Heart right ventricle (tissue), 16 donors: ENCODE data around the gene DZIP3. TPM values are rescaled to one million over a fixed set of nuclear protein-coding genes. Genes with fewer than 3 reads are reported as not detected.
A peak's percentile ranks its signal among the peaks of the same experiment; 100 is the strongest.

Source experiments
- ATAC-seq, 8 donors: fragments of 200-7000 bp; cut with Tn5 transposase; one replicate each; pipeline ENCODE4 v1.9.1; 2020; ENCODE audit warnings: mild to moderate bottlenecking in 8 of 8, moderate library complexity in 8 of 8, moderate number of reproducible peaks in 1 of 8
- DNase-seq, 2 donors: peaks; one replicate each; pipeline ENCODE4 v3.0.0-alpha.2; 2020
- H3K27ac ChIP-seq, 10 donors: fragments of 200-600 bp; sonication (generic) in 2 of 10; one replicate each; pipeline versions ENCODE4 v1.5.0 to v1.8.0; 2020 to 2022; ENCODE audit warnings: mild to moderate bottlenecking in 3 of 10
- H3K27me3 ChIP-seq, 7 donors: fragments of 200-600 bp; one replicate each; pipeline ENCODE4 v1.8.0; 2021 to 2022; ENCODE audit warnings: mild to moderate bottlenecking in 2 of 7
- H3K36me3 ChIP-seq, 9 donors: fragments of 200-600 bp; sonication (generic) in 1 of 9; one replicate each; pipeline versions ENCODE4 v1.5.0 to v1.8.0; 2020 to 2022; ENCODE audit warnings: mild to moderate bottlenecking in 2 of 9
- H3K4me1 ChIP-seq, 9 donors: fragments of 200-600 bp; sonication (generic) in 1 of 9; one replicate each; pipeline versions ENCODE4 v1.5.0 to v1.8.0; 2020 to 2022; ENCODE audit warnings: mild to moderate bottlenecking in 4 of 9
- H3K4me3 ChIP-seq, 10 donors: fragments of 200-600 bp; sonication (generic) in 2 of 10; one replicate each; pipeline versions ENCODE4 v1.5.0 to v1.8.0; 2020 to 2022; ENCODE audit warnings: mild to moderate bottlenecking in 7 of 10, moderate library complexity in 2 of 10
- H3K9me3 ChIP-seq, 11 donors: fragments of 200-600 bp in 10 of 11; sonication (generic) in 2 of 11; one replicate each; pipeline versions ENCODE4 v1.5.0 to v1.8.0; 2013 to 2022; ENCODE audit warnings: mild to moderate bottlenecking in 2 of 11, control low read depth in 1 of 11, moderate library complexity in 1 of 11
- CTCF ChIP-seq, 9 donors: fragments of 200-600 bp; sonication (generic) in 2 of 9; IDR thresholded peaks; one replicate each; pipeline versions ENCODE4 v1.5.0 to v1.8.0; 2021 to 2022; ENCODE audit warnings: antibody characterized with exemption in 9 of 9, mild to moderate bottlenecking in 5 of 9, moderate library complexity in 1 of 9
- WGBS, 2 donors: extraction: QIAGEN DNeasy Blood & Tissue Kit; methylation state at CpG; one replicate each; pipeline ENCODE4 v1.1.7; 2013; ENCODE audit warnings: inconsistent platforms in 1 of 2; 5-methylcytosine and 5-hydroxymethylcytosine counted together
- intact Hi-C, 10 donors: fragments of 100-400 bp; cut with DNase I; formaldehyde crosslinking; loops; one replicate each; pipeline versions ENCODE4 v1.11.1 to v1.14.2; 2022
- polyA plus RNA-seq, 2 donors: library from polyadenylated mRNA; stranded (reverse); fragments of 200-250 nt; gene quantifications; one replicate each; pipeline ENCODE4 v1.2.3, GENCODE V29; 2013
- total RNA-seq, 10 donors: library from RNA; stranded (reverse); fragmentation: NEBNext Ultra II Directional in 3 of 10; extraction: Animal tissue kit (Norgen Biotek cat#: 25700) in 3 of 10; gene quantifications; one replicate each; pipeline versions ENCODE4 v1.2.1 to v1.2.4, GENCODE V29; 2021 to 2023
- donor health status: Arrhythmogenic right ventricular cardiomyopathy.
- donor health status: ischemic (EF 13 %, LVEDD 7.1; RV severe dilation, severe dysfunction).
- donor health status: healthy with polysubstance abuse.
- donor health status: DM: no; HTN: yes; CAD: no.
- donor health status: DM: no; HTN: no; CAD: no.
- donor health status: ischemic (EF 25% LVEDD 6.9; RV normal size, moderate dysfunction).
- donor health status: ischemic (EF 25% LVEDD 5.7; RV mildly dilated, moderate dysfunction).
- donor health status: healthy.
- donor health status: DM: yes; HTN: yes; CAD: no.
- donor health status: Ischemic cardiomyopathy.
- donor health status: ischemic (EF 35%, LVEDD 5.7; RV mildly dilated, moderate dysfunction).
- donor health status: nonischemic (EF 11% LVEDD 7.7; RV severe dilation, severe dysfunction).
- donor health status: DM: yes; HTN: yes; CAD: no.
- donor health status: PGD.
- donor health status: ischemic (EF 29% LVEDD 5.4; RV normal size, mild dysfunction).
- donor health status: nonischemic (EF 23%, LVEDD 6.1; RV moderate dilation, normal function).

DZIP3 gene
- total and polyA plus RNA-seq, 12 donors: 3.0 to 29.0 (median 18.0) TPM

DNA sequence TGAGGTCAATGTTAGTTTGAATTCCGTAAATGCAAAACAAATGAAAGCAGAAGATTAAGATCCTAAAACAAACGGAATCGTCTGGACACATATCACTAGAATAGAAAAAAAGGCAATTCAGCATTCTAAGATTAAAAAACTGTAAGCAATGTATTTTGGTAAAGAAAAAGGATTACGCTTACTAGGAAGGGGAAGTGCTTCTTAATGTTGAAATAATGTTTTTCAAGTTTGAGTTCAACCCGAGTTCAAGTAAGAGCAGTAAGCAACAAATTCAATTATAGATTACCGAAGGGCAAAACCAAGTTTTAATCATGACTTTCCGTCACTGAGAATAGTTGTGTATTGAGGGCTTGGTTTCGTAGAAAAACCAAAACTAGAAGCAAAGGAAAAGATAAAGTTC is 921 bp upstream of the DZIP3 start:
- no peak for TF ChIP-seq CTCF (IDR thresholded peaks at IDR 0.05)
- Histone ChIP-seq H3K36me3 (peaks cover 0 to 10% (median 0%) of the 10 kb centered on the region in 9 donors), H3K27me3 (no peaks in the 10 kb centered on the region), H3K4me1 (peaks cover 2 to 30% (median 18%) of the 10 kb centered on the region in 9 donors), H3K27ac (peak overlapping the region in 6 of 10 donors; percentile 83 to 98 (median 88)), H3K4me3 (peak overlapping the region; percentile 55 to 86 (median 74)), H3K9me3 (no peaks in the 10 kb centered on the region)
- ATAC-seq (no peak), DNase-seq (no peak)
- WGBS, 2 donors: 2% methylated on average over 8 of the region's 8 CpGs
- intact Hi-C loops: no loop called here

GRCh38 chr3:108589998-108590323 is 439 bp downstream of the DZIP3 start:
- peaks cover 0 to under 1% (median 0%) of the 10 kb centered on the region in 9 donors for H3K36me3 ChIP-seq
- ATAC-seq: no peak
- H3K27ac ChIP-seq: peak overlapping the region; percentile 83 to 98 (median 90)
- 0 to 1% methylated on average over 11 of the region's 11 CpGs for WGBS, 2 donors
- no peaks in the 10 kb centered on the region for H3K9me3 ChIP-seq
- intact Hi-C loops: no loop called here
- DNase-seq: no peak
- H3K4me1 ChIP-seq: peaks cover 2 to 30% (median 18%) of the 10 kb centered on the region in 9 donors
- TF ChIP-seq CTCF (IDR thresholded peaks at IDR 0.05): no peak
- H3K4me3 ChIP-seq: peak overlapping the region; percentile 55 to 86 (median 74)
- no peaks in the 10 kb centered on the region for H3K27me3 ChIP-seq

- Histone ChIP-seq H3K27me3 (no peaks in the 10 kb centered on the region), H3K9me3 (no peaks in the 10 kb centered on the region), H3K4me3 (peak overlapping the region in 9 of 10 donors; percentile 55 to 83 (median 73)), H3K4me1 (peaks cover 2 to 30% (median 18%) of the 10 kb centered on the region in 9 donors), H3K36me3 (no peaks in the 10 kb centered on the region), H3K27ac (peak overlapping the region in 4 of 10 donors; percentile 85 to 98 (median 90))
- intact Hi-C loops: no loop called here
- DNase-seq (no peak), ATAC-seq (no peak)
- TF ChIP-seq CTCF (IDR thresholded peaks at IDR 0.05): no peak
- 26 to 30% methylated on average over 4 of the region's 4 CpGs for WGBS, 2 donors
These were observed 938 bp downstream of the DZIP3 start for GRCh38 chr3:108590460-108590859.

- no peak for ATAC-seq
- Histone ChIP-seq H3K27ac (no peak overlapping the region), H3K4me3 (no peak overlapping the region), H3K9me3 (no peaks in the 10 kb centered on the region), H3K36me3 (no peaks in the 10 kb centered on the region), H3K27me3 (no peaks in the 10 kb centered on the region), H3K4me1 (peaks cover 0 to 18% (median 9%) of the 10 kb centered on the region in 9 donors)
- WGBS, 2 donors: 94 to 99% methylated on average over 2 of the region's 2 CpGs
- TF ChIP-seq CTCF (IDR thresholded peaks at IDR 0.05): no peak
- DNase-seq: no peak
- intact Hi-C loops: no loop called here
These were observed 5.8 kb downstream of the DZIP3 start for GRCh38 chr3:108595321-108595720.
